Urinary bladder (tissue), 4 donors: ENCODE data around the gene PLEKHM3. TPM values are rescaled to one million over a fixed set of nuclear protein-coding genes. Genes with fewer than 3 reads are reported as not detected.
"Not testable (repeated sequence)": the region's sequence is repeated elsewhere in the genome, so short reads cannot be mapped to it uniquely, and the experiment has no call there.

Experiments
- DNase-seq: peaks from one replicate; pipeline ENCODE4 v3.0.0-alpha.2; 2015; ENCODE audit errors: extremely low spot score
- H3K27ac ChIP-seq: one replicate; pipeline ENCODE4 v1.5.1; 2013; ENCODE audit warnings: low read depth, mild to moderate bottlenecking, moderate library complexity
- H3K36me3 ChIP-seq: one replicate; pipeline ENCODE4 v1.6.1; 2013; ENCODE audit warnings: mild to moderate bottlenecking, moderate library complexity; ENCODE audit not compliant: insufficient read depth
- H3K4me1 ChIP-seq: one replicate; pipeline ENCODE4 v1.6.1; 2013; ENCODE audit warnings: mild to moderate bottlenecking, moderate library complexity; ENCODE audit not compliant: insufficient read depth
- H3K4me3 ChIP-seq: one replicate; pipeline ENCODE4 v1.5.1; 2013; ENCODE audit warnings: low read depth, low read length
- WGBS: extraction: QIAGEN DNeasy Blood & Tissue Kit; methylation state at CpG from one replicate; pipeline ENCODE4 v1.1.7; 2013; 5-methylcytosine and 5-hydroxymethylcytosine counted together
- polyA plus RNA-seq: library from polyadenylated mRNA; stranded (reverse); fragments of 200-250 nt; gene quantifications from one replicate; pipeline ENCODE4 v1.2.3, GENCODE V29; 2013
- total RNA-seq: library from RNA; depleted of rRNA; stranded (reverse); fragments of >200 nt; gene quantifications from one replicate; pipeline ENCODE4 v1.2.3, GENCODE V29; 2014
- donor health status: healthy with polysubstance abuse.
- donor health status: healthy.

Gene PLEKHM3
- total and polyA plus RNA-seq, 2 donors, result 5.7 to 30.1 TPM

DNA sequence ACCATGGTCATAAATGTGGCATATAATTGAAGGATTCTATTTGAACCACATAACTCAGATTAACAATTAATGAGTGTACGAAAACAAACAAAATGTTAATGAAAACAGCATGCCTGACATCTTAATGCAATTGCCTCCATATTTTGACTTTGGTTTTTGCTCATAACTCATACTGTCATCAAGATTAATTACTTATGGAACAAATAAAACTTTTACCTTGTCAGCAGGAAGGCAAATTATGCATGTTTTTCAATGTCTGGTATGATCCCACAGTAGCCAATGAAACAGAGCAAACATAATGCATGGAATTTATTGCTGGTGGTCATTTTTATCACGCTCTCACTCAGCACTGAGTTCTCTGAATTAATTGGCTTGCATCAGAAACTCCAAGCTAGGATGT lies 5.1 kb downstream of the PLEKHM3 start:
- H3K4me3 ChIP-seq, result no peak overlapping the region
- no peaks in the 10 kb centered on the region for H3K4me1 ChIP-seq
- peaks cover 3% of the 10 kb centered on the region for H3K36me3 ChIP-seq
- WGBS, result 87% methylated on average over 2 of the region's 2 CpGs
- H3K27ac ChIP-seq, result no peak overlapping the region
- no peak for DNase-seq

DNA sequence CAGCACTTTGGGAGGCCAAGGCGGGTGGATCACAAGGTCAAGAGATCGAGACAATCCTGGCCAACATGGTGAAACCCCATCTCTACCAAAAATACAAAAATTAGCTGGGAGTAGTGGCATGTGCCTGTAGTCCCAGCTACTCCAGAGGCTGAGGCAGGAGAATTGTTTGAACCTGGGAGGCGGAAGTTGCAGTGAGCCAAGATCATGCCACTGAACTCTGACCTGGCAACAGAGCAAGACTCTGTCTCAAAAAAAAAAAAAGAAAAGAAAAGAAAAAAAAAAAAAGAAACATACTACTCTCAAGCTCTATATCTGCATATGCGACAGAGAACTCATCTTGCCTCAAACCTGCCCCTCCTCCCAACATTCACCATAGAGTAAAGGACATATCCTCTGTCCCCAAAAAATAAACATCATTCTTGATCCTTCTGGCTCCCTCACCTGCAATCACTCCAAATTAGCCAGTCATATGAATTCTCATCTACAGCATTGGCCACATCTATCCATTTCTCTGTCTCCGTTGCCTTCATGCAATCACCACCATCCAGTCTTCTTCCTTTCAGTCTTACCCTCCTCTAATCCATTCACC lies 7.1 kb downstream of the PLEKHM3 start:
- not testable (repeated sequence) for DNase-seq, H3K27ac ChIP-seq, H3K4me3 ChIP-seq, H3K36me3 ChIP-seq, H3K4me1 ChIP-seq
- 97% methylated on average over 5 of the region's 5 CpGs for WGBS

DNA sequence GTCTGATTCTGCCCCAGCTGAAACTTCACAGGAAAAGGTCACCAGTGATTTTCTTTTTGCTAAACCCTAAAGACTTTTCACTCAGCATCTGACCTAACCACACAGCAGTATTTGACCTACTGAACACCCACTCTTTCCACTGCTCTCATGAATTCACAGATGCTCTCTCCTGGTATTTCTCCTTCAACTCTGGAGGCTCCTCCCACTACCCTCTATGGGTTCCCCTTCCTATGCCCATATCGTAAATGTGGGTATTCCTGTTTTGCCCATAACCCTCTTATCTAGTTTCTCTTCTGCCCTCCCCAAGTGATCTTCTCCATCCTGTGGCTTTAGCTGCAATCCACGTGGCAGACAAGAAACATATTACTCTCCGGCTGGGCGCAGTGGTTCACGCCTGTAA lies 7.6 kb downstream of the PLEKHM3 start:
- WGBS, result 67% methylated on average over 5 of the region's 5 CpGs
- no peak overlapping the region for H3K27ac ChIP-seq
- no peak for DNase-seq
- H3K4me1 ChIP-seq, result no peaks in the 10 kb centered on the region
- peaks cover 3% of the 10 kb centered on the region for H3K36me3 ChIP-seq
- no peak overlapping the region for H3K4me3 ChIP-seq

DNA sequence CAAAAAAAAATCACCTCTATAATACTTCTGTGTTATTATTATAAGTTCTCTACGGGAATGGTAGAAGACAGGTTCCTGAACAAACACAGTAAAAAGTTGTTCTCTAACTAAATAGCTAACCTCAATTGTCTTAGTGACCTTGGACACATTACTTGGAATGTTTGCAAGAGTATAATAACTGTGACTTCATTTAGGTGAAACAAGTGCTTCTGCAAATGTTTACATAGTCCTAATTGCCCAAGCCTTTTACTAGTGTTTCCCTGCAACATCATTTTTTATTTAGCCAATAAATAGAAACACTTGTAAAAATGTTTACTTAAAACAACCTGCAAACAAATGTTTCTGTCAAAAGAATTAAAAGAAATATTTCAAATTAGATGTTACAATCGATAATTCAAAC lies 9.9 kb downstream of the PLEKHM3 start:
- no peak for DNase-seq
- WGBS, result 60% methylated on average over 2 of the region's 2 CpGs
- Histone ChIP-seq H3K36me3 (no peaks in the 10 kb centered on the region), H3K27ac (no peak overlapping the region), H3K4me3 (no peak overlapping the region), H3K4me1 (no peaks in the 10 kb centered on the region)

DNA sequence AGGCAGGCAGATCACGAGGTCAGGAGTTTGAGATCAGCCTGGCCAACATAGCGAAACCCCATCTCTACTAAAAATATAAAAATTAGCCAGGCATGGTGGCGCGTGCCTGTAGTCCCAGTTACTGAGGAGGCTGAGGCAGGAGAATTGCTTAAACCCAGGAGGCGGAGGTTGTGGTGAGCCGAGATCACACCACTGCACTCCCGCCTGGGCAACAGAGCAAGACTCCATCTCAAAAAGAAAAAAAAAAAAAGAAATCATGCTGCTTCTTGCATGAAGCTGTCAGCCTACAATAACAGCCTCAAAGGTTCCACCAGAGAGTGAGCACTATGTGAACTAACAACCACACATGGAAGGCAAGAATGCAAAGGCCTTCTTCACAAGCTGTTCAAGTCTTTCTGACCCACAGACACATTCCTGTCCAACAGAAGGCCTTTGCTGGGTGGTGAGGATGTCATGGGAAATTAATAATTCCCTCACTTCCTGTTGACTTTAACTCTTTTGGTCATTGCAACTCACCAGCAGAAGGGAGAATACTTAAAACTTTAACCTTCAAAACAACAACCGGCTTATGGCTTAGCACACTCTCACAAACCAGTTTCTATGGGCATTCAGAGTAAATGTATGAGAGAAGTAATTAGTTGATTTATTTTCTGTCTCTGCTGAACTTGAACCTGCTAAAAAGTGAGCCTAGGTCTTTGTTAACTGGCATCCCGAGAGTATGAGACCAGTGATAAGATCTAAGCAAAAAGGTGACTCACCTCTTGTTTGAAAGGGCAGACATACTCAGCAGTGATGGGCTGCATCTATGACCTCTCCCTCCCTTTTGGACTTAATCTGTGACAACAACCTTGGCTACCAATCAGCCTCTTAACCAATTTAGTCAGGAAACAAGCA lies 11.8 kb downstream of the PLEKHM3 start:
- no peak overlapping the region for H3K4me3 ChIP-seq
- H3K27ac ChIP-seq, result no peak overlapping the region
- H3K36me3 ChIP-seq, result no peaks in the 10 kb centered on the region
- H3K4me1 ChIP-seq, result no peaks in the 10 kb centered on the region
- no peak for DNase-seq
- WGBS, result 91% methylated on average over 9 of the region's 9 CpGs

DNA sequence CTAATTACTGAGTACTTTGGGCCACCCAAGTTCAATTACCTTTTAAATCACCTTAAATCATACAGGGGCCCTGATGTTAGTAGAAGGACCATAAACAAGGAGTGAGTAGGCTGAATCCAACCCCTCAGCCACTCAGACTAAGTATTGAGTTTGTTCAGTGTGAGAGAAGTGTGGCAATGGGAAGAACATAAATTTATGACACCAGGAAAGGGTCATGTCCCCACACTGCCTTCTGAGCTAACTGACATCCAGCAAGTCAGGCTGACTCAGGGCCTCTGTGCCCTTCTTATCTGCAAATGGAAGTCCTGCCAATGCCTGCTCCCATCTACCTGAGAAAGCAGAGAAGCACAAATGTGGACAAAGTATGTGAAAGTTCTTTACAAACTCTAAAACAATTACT lies 12.9 kb downstream of the PLEKHM3 start:
- no peak for DNase-seq
- H3K27ac ChIP-seq, result no peak overlapping the region

DNA sequence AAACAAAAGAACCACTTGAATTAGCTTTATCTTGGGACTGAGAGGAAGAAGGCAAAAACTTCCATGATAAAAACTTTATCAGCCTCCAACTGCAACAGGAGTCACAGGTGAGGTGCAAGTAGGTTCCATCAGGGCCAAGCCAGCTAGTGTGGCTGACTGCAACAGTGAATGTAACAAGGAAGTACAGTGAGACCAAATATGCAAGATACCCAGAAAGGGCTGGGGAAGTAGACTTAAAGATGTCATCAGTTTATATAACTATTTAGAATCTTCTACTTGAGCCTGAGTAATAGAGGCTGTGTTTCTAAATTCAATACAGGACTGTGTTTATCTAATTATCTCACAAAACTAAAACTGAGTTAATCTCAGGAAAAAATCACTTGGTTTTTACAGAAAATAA lies 14.8 kb downstream of the PLEKHM3 start:
- no peaks in the 10 kb centered on the region for H3K4me1 ChIP-seq
- H3K27ac ChIP-seq, result no peak overlapping the region
- H3K4me3 ChIP-seq, result no peak overlapping the region
- H3K36me3 ChIP-seq, result no peaks in the 10 kb centered on the region
- DNase-seq, result no peak

More for the DNA sequence above, 12.9 kb downstream of the PLEKHM3 start:
- Histone ChIP-seq H3K36me3 (no peaks in the 10 kb centered on the region), H3K4me3 (no peak overlapping the region), H3K4me1 (no peaks in the 10 kb centered on the region)

DNA sequence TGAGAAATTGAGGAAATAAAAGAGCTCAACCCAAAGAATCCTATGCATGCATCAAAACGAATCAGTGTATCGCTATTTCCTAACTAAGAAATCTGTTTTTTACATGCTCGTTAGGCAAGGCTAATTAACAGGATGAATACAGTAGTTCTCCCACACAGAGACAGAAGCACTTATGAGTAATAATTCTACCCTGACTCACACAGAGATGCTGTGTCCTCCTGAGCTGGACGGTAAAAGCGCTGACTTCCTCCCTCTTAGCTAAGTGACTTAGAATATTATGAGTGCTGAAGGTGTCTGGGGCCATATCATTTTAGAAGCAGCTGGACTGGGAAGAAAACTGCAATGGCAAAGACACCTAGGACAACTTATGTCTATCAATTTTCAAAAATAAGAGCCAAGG lies 18.5 kb downstream of the PLEKHM3 start:
- H3K4me3 ChIP-seq, result no peak overlapping the region
- H3K4me1 ChIP-seq, result no peaks in the 10 kb centered on the region
- DNase-seq, result no peak
- H3K27ac ChIP-seq, result no peak overlapping the region
- 92% methylated on average over 5 of the region's 5 CpGs for WGBS
- H3K36me3 ChIP-seq, result no peaks in the 10 kb centered on the region

DNA sequence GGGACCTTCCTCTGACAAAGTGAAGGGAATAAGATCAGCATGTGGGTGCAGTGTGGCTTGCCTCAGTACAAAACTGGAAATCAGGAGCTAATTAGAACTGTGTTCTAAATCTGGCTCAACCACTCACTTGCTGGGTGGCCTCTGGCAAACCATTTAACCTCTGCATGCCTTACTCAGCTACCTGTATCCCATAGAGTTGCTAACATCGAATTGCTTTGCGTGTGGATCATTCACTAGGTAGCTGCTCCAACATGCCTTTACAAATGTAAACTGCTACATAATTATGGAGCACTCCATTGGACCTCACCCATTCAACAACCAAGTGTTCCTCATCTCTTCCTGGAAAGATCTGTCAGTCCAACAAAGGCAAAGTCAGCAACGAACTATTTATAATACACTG lies 19.0 kb downstream of the PLEKHM3 start:
- H3K4me3 ChIP-seq, result no peak overlapping the region
- DNase-seq, result no peak
- no peak overlapping the region for H3K27ac ChIP-seq
- no peaks in the 10 kb centered on the region for H3K4me1 ChIP-seq
- 80% methylated on average over 3 of the region's 3 CpGs for WGBS
- H3K36me3 ChIP-seq, result no peaks in the 10 kb centered on the region

DNA sequence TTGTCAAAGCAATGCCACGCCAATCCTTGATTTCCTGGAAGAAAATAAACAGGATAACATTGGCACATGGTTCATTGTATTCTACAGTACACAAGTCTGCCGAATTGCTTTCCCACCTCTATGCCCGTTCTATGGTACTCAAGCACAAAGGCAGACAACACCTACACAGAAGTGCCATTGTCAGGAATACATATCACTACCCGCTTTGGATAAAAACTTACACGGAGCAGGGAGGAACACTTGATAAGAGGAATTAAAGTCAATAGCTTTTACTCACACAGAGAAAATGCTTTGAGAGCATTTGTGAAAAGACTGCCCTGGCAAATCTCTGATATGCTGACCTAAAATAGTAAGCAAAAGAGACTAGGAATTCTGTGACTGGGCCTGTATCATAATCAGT lies 23.4 kb downstream of the PLEKHM3 start:
- WGBS, result 73% methylated on average over 5 of the region's 5 CpGs
- no peaks in the 10 kb centered on the region for H3K36me3 ChIP-seq
- no peak overlapping the region for H3K4me3 ChIP-seq
- no peak for DNase-seq
- H3K4me1 ChIP-seq, result no peaks in the 10 kb centered on the region
- no peak overlapping the region for H3K27ac ChIP-seq

DNA sequence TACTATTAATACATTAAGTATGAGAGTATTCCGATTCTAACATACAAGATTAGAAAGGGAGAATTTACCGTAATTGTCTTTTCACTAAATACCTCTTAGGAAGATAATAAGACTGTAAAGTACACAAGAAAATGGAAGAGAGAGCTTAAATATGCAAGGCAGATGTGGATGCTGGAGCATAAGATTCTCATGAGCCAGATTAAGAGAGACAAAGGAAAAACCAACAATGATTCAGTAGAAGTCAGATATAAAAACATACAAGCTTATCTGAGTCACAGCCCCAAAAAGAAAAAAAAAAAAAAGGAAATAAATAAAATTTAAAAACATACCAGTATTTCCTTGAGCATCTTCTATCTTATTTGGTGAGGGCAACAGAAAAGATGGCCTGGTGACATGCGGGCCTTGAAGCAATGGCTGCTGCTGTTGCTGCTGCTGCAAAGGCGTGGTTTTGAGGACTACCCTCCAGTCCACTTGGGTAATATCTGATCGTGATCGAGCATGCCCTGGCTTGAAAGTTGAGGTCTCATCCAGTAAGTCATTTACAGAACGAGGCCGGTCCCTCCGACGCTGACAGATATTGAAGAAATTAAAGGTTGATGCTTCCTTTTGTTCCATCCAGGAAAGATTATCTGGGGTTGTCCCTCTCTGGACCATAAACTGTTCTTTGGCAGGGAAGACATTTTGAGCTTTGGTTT lies 24.5 kb downstream of the PLEKHM3 start:
- H3K4me3 ChIP-seq, result no peak overlapping the region
- no peaks in the 10 kb centered on the region for H3K36me3 ChIP-seq
- no peak for DNase-seq
- H3K27ac ChIP-seq, result no peak overlapping the region
- 90% methylated on average over 10 of the region's 10 CpGs for WGBS
- H3K4me1 ChIP-seq, result no peaks in the 10 kb centered on the region

DNA sequence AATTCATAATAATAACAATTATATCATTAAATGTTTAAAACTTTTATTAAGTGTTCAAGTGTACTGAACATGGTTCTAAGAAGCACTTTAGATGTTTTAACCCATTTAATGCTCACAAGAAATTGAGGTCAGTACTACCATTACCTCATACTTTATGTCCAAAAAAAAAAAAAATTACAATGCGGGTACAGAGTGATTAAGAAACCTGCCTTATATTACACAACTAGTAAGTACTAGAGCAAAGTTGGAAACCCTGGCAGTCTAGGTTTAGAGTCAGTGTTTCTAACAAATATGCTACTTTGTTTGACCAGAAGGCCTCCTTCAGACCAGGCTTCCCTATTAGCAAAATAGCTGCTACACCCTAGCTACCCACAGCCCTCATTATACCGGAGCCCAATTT lies 28.5 kb downstream of the PLEKHM3 start:
- WGBS, result 95% methylated on average over 2 of the region's 2 CpGs
- H3K4me3 ChIP-seq, result no peak overlapping the region

DNA sequence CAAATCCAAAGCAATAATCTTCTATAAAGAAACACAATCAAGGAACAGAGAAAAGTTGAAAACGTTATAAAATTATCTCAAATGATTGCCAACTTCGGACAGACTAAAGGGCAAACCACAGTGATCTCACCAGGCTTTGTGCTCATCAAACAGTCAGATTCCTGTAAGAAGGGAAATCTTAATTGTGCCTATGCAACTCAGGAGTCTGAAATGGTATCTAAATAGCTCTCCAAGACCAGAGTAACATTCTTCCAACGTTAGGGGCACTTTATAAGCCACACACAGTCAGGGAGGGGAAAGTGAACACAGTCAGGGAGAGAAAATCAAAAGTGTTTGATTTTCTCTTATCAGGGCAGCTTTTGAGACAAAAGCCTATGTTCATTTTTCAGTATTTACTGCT lies 29.4 kb downstream of the PLEKHM3 start:
- DNase-seq, result no peak

More for the DNA sequence above, 28.5 kb downstream of the PLEKHM3 start:
- no peaks in the 10 kb centered on the region for H3K4me1 ChIP-seq
- no peaks in the 10 kb centered on the region for H3K36me3 ChIP-seq
- H3K27ac ChIP-seq, result no peak overlapping the region
- DNase-seq, result no peak

More for the DNA sequence above, 29.4 kb downstream of the PLEKHM3 start:
- H3K4me1 ChIP-seq, result no peaks in the 10 kb centered on the region
- no peak overlapping the region for H3K27ac ChIP-seq
- WGBS, result 46% methylated on average over 3 of the region's 3 CpGs
- no peak overlapping the region for H3K4me3 ChIP-seq
- no peaks in the 10 kb centered on the region for H3K36me3 ChIP-seq
